DND-41 (cell line): ENCODE measurements around the gene KCNAB1.

ENCODE experiments used
- EZH2 ChIP-seq: IDR thresholded peaks from 3 replicates; pipeline ENCODE4 v1.6.1; 2012; ENCODE audit warnings: borderline replicate concordance, low read depth, mild to moderate bottlenecking, moderate library complexity, low read length, inconsistent platforms; ENCODE audit not compliant: severe bottlenecking
- TF ChIP-seq, protein P1 (sequence below): IDR thresholded peaks from 2 replicates; pipeline ENCODE4 v1.5.1; 2012; ENCODE audit warnings: borderline replicate concordance, low read length, moderate library complexity, mild to moderate bottlenecking; ENCODE audit not compliant: poor library complexity, severe bottlenecking; ENCODE audit errors: extremely low read depth

DNA sequence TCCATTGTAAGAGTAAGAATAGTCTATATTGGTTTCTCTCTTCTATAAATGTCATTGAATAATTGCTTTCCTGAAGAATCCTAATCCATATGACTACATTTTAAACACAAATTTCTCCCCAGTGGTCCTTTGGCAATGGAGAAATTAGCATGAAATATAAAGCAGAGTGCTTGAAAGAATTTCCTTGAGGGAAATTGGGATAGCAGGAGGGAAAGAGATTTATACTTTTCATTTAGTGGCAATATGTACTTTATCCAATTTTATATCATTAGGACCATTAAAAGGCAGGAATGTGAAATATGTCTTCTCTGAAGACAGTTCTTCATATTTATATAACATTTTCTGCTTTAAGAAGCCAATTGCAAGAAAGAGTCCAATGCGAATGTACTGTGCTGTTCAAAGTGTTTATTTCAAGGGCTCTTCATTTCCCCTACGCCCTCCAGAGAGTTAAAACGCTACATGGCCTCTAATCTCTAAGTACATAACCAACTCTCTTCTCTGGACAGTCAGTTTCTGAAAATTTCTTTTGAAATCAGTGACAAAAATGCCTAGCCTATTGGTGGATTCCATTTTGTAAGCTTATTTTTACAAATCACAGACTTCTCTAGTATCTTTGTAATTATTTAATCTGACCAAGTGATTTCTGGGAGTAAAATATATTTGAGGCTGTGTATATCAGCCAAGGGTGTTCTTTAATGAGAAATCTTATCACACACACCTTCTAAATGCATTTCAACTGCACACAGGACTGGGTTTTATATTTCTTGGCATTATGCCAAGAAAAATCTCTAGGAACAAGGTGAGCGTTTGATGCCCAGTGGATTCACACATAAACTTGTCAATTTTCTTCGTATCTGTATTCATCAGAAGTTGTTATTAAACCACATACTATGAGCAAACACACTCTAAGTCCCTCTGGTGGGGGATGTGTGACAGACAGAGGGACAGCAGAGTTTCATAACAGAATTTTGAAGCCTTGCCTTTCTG lies 51.2 kb downstream of the KCNAB1 start:
- TF ChIP-seq, protein P1, sequence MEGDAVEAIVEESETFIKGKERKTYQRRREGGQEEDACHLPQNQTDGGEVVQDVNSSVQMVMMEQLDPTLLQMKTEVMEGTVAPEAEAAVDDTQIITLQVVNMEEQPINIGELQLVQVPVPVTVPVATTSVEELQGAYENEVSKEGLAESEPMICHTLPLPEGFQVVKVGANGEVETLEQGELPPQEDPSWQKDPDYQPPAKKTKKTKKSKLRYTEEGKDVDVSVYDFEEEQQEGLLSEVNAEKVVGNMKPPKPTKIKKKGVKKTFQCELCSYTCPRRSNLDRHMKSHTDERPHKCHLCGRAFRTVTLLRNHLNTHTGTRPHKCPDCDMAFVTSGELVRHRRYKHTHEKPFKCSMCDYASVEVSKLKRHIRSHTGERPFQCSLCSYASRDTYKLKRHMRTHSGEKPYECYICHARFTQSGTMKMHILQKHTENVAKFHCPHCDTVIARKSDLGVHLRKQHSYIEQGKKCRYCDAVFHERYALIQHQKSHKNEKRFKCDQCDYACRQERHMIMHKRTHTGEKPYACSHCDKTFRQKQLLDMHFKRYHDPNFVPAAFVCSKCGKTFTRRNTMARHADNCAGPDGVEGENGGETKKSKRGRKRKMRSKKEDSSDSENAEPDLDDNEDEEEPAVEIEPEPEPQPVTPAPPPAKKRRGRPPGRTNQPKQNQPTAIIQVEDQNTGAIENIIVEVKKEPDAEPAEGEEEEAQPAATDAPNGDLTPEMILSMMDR, result no peak
- no peak for TF ChIP-seq EZH2
